Stimulated activated memory B cell treated with anti-CD40 and anti-IgM and Interleukin-4, amounts not matched to agents 10 μg/mL and 1 μg/mL and 100 μg/mL, for 72 hours (primary cell): ENCODE results near the gene TMEM14C.
A peak's percentile ranks its signal among the peaks of the same experiment; 100 is the strongest.
"Not testable (repeated sequence)": the region's sequence is repeated elsewhere in the genome, so short reads cannot be mapped to it uniquely, and the experiment has no call there.

ENCODE experiments used
- ATAC-seq: fragments of 150-1000 bp; cut with Tn5 transposase; 2 replicates; pipeline ENCODE4 v1.10.0; 2021
- H3K27ac Mint-ChIP-seq: one replicate; pipeline ENCODE4 v1.8.0; 2022; ENCODE audit warnings: mild to moderate bottlenecking, mixed read lengths
- H3K27me3 Mint-ChIP-seq: one replicate; pipeline ENCODE4 v1.8.0; 2022; ENCODE audit warnings: mixed read lengths
- H3K36me3 Mint-ChIP-seq: one replicate; pipeline ENCODE4 v1.8.0; 2022; ENCODE audit warnings: mixed read lengths
- H3K4me1 Mint-ChIP-seq: one replicate; pipeline ENCODE4 v1.8.0; 2022; ENCODE audit warnings: mixed read lengths
- H3K4me3 Mint-ChIP-seq: one replicate; pipeline ENCODE4 v1.8.0; 2022; ENCODE audit warnings: mild to moderate bottlenecking, moderate library complexity, mixed read lengths
- H3K9me3 Mint-ChIP-seq: one replicate; pipeline ENCODE4 v1.8.0; 2022; ENCODE audit warnings: mixed read lengths

TMEM14C gene

DNA sequence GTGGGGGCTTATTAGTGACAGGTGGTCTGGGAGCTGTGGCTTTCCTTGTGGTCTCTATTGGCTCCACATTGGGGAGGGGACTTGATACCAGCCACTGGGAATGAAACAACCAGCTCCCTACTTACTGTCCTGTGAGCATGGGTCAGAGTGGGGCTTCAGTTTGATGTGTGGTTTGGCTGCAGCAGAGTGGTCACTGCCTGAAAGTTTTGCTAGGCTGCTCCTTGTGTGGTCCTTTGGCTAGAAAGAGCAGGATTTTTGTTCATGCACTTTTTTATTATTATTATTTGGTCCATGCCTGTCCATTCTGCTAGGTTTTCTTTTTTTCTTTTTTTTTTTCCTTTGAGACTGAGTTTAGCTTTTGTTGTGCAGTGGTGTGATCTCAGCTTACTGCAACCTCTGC is 17.2 kb downstream of the TMEM14C start:
- no peak for ATAC-seq
- Mint-ChIP-seq H3K36me3 (no peaks in the 10 kb centered on the region), H3K27me3 (no peaks in the 10 kb centered on the region), H3K4me3 (no peak overlapping the region), H3K27ac (no peak overlapping the region), H3K9me3 (no peaks in the 10 kb centered on the region), H3K4me1 (no peaks in the 10 kb centered on the region)

DNA sequence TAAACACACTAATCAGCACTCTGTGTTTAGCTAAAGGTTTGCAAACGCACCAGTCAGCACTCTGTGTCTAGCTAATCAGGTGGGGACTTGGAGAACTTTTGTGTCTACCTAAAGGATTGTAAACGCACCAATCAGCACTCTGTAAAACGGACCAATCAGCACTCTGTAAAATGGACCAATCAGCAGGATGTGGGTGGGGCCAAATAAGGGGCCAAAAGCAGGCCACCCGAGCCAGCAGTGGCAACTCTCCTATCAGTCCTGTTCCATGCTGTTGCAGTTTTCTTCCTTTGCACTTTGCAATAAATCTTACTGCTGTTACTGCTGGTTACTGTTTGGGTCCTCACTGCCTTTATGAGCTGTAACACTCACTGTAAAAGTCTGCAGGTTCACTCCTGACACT is 18.8 kb downstream of the TMEM14C start:
- H3K9me3 Mint-ChIP-seq, H3K4me1 Mint-ChIP-seq, H3K36me3 Mint-ChIP-seq, H3K27ac Mint-ChIP-seq, H3K4me3 Mint-ChIP-seq, ATAC-seq, H3K27me3 Mint-ChIP-seq: not testable (repeated sequence)

DNA sequence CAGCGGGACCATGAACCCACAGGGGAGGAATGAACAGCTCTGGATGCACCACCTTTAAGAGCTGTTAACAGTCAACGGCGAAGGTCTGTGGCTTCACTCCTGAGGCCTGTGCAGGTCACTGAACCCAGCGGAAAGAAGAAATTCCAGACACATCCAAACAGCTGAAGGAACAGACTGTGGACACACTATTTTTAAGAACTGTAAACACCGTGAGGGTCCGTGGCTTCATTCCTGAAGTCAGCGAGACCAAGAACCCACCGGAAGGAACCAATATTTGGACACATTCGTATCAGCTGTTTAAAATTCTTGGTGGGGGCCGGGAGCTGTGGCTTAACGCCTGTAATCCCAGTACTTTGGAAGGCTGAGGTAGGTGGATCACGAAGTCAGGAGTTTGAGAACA is 19.4 kb downstream of the TMEM14C start:
- no peaks in the 10 kb centered on the region for H3K9me3 Mint-ChIP-seq
- H3K27ac Mint-ChIP-seq, result no peak overlapping the region
- no peaks in the 10 kb centered on the region for H3K36me3 Mint-ChIP-seq
- H3K27me3 Mint-ChIP-seq, result no peaks in the 10 kb centered on the region
- H3K4me1 Mint-ChIP-seq, result peaks cover 7% of the 10 kb centered on the region
- no peak for ATAC-seq
- H3K4me3 Mint-ChIP-seq, result no peak overlapping the region

DNA sequence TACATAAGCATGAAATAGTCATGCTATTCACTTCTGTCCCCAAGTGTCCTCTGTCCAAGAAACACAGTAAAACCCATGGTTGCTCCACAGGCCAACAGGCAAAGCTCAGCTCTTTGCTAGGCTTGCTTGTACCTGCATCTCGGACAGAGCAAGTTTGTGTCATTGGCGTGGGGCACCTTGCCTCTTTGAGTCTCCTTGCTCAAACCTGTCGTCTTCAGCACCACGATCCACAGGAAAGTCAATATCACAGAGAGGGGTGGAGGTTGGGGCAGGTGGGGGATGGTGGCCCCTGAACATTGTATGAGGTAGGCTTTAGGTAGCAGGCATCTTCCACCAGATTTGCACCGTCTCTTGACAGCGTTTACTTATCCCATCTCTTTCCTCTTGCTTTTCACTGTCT is 20.6 kb downstream of the TMEM14C start:
- peaks cover 7% of the 10 kb centered on the region for H3K4me1 Mint-ChIP-seq
- no peak for ATAC-seq
- no peaks in the 10 kb centered on the region for H3K36me3 Mint-ChIP-seq
- H3K4me3 Mint-ChIP-seq, result no peak overlapping the region
- no peak overlapping the region for H3K27ac Mint-ChIP-seq
- H3K27me3 Mint-ChIP-seq, result no peaks in the 10 kb centered on the region
- no peaks in the 10 kb centered on the region for H3K9me3 Mint-ChIP-seq

DNA sequence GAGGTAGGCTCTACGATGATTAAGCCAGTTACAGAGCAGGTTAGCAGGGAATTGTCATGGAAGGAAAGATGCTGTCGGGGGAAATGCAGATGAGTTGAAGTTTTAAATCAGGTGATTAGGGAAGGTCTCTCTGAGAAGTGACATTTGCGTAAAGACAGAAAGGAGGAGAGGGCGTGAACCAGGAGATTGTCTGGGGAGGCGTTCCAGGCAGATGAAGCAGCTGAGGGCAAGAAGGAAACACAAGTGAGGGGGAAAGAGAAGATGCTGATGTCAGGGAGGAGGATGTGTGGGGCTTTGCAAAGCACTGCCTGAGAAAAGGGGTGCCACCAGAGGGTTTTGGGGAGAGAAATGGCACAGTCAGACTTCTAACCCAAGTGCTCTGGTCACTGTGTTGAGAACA is 22.2 kb downstream of the TMEM14C start:
- no peak overlapping the region for H3K4me3 Mint-ChIP-seq
- no peaks in the 10 kb centered on the region for H3K9me3 Mint-ChIP-seq
- no peaks in the 10 kb centered on the region for H3K36me3 Mint-ChIP-seq
- no peak overlapping the region for H3K27ac Mint-ChIP-seq
- no peaks in the 10 kb centered on the region for H3K27me3 Mint-ChIP-seq
- ATAC-seq, result no peak
- H3K4me1 Mint-ChIP-seq, result peaks cover 17% of the 10 kb centered on the region

DNA sequence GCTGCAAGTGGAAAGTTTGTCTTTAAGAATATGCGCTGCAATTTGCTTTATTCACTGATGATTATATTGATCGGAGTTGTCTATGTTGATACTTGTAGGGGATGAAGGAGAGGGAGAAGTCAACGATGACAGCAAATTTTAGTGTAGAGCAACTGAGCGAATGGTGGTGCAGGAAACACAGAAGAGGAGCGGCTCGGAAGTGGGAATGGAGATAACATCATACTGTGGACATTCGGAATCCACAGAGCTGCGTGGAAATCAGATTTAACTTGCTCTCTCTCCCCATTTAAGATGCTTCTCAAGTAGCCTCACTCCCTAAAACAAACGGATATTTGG is 24.0 kb downstream of the TMEM14C start:
- no peak for ATAC-seq

DNA sequence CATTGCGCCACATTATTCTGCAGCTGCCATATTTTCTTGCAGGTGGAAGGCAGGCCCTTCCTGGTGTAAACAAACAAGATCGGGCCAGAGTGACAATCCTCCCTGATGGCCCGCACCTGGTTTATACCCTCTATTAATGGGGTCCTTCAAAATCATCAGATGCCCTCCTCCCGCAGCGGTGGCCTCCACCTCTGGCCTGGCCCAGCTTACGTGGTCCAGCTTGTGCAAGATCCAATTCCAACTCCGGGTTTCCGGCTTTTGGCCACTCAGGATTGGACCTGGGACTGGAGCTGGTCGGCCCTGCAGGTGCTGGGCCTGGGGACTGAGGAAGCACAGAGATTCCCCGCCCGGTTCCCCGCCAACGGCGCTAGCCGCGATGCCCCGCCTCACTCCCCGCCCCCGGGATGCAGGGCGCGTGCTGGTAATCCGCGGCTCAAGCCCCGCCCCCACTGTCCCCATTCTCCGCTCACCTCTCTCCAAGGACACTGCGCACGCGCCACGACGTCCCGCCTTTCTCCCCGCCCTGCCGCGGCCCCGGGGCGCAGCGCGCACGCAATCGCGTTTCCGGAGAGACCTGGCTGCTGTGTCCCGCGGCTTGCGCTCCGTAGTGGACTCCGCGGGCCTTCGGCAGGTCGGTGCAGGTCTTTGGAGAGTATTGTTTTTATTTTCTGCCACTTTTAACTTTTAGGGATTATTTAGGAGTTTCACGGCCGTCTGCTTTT is 24.5 kb downstream of the TMEM14C start, which contains the start of gene TMEM14B:
Gene TMEM14B, plus strand, starts transcription at position 555 of the 722 bp plus-strand sequence. CDS start 1,441 bp downstream, outside the sequence.
- Mint-ChIP-seq H3K36me3 (peaks cover 10% of the 10 kb centered on the region), H3K4me3 (peak within 1 kb of the TSS; percentile 90), H3K27ac (peak within 1 kb of the TSS; percentile 87), H3K4me1 (peaks cover 37% of the 10 kb centered on the region), H3K27me3 (no peaks in the 10 kb centered on the region), H3K9me3 (no peaks in the 10 kb centered on the region)
- peak; percentile 99 for ATAC-seq

More for the DNA sequence above, 24.0 kb downstream of the TMEM14C start:
- H3K27ac Mint-ChIP-seq, result peak overlapping the region; percentile 87
- H3K36me3 Mint-ChIP-seq, result peaks cover 6% of the 10 kb centered on the region
- H3K4me1 Mint-ChIP-seq, result peaks cover 33% of the 10 kb centered on the region
- H3K4me3 Mint-ChIP-seq, result peak overlapping the region; percentile 90
- H3K9me3 Mint-ChIP-seq, result no peaks in the 10 kb centered on the region
- H3K27me3 Mint-ChIP-seq, result no peaks in the 10 kb centered on the region

DNA sequence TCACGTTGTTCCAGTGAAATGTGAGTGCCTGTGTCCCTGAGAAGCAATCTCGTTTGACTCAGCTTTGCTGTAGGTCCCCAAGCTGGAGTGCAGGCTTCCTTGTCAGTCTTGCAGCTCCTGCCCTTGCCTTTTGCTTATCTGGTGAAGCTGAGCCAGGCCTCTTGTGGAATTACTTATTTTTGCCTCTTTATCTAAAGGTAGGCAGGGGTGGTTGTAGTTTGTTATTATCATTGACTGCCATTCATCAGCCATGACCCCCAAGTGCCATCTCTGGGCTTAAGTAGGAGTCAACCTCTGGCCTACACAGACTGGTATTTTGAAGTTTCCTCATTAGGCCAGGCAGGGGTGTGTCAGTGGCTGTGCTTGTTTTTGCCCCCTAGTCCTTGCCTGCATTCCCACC is 26.9 kb downstream of the TMEM14C start:
- Mint-ChIP-seq H3K4me1 (peaks cover 43% of the 10 kb centered on the region), H3K27me3 (no peaks in the 10 kb centered on the region), H3K27ac (no peak overlapping the region), H3K4me3 (no peak overlapping the region), H3K36me3 (peaks cover 27% of the 10 kb centered on the region), H3K9me3 (no peaks in the 10 kb centered on the region)
- ATAC-seq, result no peak

DNA sequence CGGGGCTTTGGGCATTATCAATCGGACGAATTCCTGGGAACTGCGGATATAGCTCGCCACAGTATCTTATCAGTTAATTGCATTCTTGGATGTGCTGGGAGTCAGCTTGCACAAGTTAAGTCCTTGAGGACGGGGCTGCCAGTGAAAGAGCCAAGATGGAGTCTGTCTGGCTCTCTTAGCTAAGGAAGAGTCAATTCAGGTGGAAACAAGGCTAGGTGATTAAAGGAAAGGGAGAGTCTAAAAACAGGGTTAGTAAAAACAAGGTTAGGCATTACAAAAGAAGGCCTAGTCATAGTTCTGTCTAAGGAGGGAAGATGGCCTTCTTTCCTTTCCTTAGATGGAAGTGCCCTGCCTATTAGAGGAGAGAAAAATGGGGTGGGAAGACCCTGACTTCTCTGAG is 27.7 kb downstream of the TMEM14C start:
- peaks cover 48% of the 10 kb centered on the region for H3K4me1 Mint-ChIP-seq
- not testable (repeated sequence) for ATAC-seq, H3K27me3 Mint-ChIP-seq, H3K9me3 Mint-ChIP-seq, H3K27ac Mint-ChIP-seq, H3K4me3 Mint-ChIP-seq
- H3K36me3 Mint-ChIP-seq, result peaks cover 35% of the 10 kb centered on the region

DNA sequence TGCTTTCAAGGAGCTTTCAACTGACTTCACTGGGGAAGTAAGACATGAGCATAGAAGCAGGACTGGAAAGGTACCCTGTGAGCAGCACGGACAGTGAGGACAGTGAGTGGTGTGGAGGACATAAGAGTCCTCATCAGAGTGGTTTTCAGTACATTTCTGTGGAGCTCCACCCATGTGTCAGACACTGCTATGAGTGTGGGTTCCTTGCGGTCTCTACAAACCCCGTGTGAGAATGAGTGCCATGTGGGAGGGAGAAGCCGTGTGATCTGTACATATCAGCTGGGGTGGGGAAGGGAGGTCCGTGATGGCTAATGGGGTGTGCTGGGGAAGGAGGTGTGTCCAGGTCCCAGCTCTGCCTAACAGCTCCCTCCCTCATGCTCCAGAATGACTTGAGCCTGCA is 28.9 kb downstream of the TMEM14C start:
- not testable (repeated sequence) for ATAC-seq, H3K9me3 Mint-ChIP-seq, H3K4me3 Mint-ChIP-seq, H3K27ac Mint-ChIP-seq, H3K27me3 Mint-ChIP-seq
- Mint-ChIP-seq H3K4me1 (peaks cover 55% of the 10 kb centered on the region), H3K36me3 (peaks cover 45% of the 10 kb centered on the region)

DNA sequence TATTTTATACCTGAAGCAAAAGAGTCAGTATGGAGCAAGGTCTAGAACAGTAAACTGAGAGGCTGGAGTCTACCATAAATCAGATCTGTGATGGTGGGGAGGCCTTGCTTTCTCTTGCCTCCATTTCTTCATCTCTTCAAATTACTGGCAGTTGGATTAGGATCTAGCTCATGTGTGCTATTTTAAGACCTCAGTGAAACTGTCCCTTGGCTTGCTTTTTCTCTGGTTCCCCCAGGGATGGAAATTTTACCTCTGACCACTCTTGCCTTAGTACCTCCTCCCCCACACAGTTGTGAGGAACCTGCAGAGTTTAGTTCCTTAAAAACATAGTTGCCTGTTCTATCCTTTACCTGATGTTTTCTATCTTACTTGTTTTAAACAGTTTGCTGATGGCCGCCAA is 33.2 kb downstream of the TMEM14C start:
- Mint-ChIP-seq H3K27ac (peak overlapping the region; percentile 68), H3K36me3 (peaks cover 68% of the 10 kb centered on the region)

DNA sequence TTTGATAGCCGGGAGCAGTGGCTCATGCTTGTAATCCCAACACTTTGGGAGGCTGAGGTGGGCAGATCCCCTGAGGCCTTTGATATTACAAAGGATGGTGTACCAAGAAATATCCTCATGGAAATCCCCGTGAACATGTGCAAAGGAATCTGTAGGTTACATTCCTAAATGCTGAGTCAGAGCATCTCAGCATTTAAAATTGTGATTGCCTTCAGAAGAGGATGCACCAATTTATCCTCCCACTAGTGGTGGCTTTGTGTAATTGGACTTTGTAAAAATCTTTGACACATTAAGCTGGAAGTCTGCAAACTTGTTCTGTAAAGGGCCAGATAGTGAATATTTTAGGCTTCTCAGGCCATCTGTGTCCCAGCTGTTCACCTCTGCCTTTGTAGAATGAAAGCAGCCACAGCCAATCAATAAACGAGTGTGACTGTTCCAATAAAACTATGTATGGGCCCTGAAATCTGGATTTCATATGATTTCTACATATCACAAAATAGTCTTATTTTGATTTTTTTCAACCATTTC is 36.5 kb downstream of the TMEM14C start:
- no peaks in the 10 kb centered on the region for H3K9me3 Mint-ChIP-seq
- ATAC-seq, result no peak
- peaks cover 18% of the 10 kb centered on the region for H3K4me1 Mint-ChIP-seq
- H3K27me3 Mint-ChIP-seq, result no peaks in the 10 kb centered on the region
- H3K4me3 Mint-ChIP-seq, result no peak overlapping the region
- H3K36me3 Mint-ChIP-seq, result peaks cover 53% of the 10 kb centered on the region
- no peak overlapping the region for H3K27ac Mint-ChIP-seq

More for the DNA sequence above, 33.2 kb downstream of the TMEM14C start:
- ATAC-seq, result no peak
- Mint-ChIP-seq H3K4me3 (no peak overlapping the region), H3K27me3 (no peaks in the 10 kb centered on the region), H3K9me3 (no peaks in the 10 kb centered on the region), H3K4me1 (peaks cover 32% of the 10 kb centered on the region)

DNA sequence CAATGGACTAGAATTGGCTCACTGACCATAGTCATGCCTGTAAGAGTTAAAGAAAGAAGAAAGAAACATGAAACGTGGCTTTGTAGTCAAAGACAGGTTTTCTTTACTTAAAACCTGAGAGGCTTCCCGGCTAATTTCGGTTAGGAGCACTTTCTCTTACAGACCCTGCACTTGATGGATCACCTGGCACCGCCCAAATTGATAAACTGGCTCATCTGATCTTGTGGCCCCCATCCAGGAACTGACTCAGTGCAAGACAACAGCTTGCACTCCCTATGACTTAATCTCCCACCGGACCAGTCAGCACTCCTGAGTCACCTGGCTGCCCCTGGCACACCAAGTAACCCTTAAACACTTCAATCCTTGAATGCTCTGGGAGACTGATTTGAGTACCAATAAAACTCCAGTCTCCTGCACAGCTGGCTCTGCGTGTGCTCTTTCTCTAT is 37.0 kb downstream of the TMEM14C start:
- no peak for ATAC-seq
- H3K36me3 Mint-ChIP-seq, result peaks cover 48% of the 10 kb centered on the region
- H3K27me3 Mint-ChIP-seq, result no peaks in the 10 kb centered on the region
- H3K27ac Mint-ChIP-seq, result peak overlapping the region; percentile 8
- H3K9me3 Mint-ChIP-seq, result no peaks in the 10 kb centered on the region
- H3K4me3 Mint-ChIP-seq, result no peak overlapping the region
- H3K4me1 Mint-ChIP-seq, result peaks cover 15% of the 10 kb centered on the region

DNA sequence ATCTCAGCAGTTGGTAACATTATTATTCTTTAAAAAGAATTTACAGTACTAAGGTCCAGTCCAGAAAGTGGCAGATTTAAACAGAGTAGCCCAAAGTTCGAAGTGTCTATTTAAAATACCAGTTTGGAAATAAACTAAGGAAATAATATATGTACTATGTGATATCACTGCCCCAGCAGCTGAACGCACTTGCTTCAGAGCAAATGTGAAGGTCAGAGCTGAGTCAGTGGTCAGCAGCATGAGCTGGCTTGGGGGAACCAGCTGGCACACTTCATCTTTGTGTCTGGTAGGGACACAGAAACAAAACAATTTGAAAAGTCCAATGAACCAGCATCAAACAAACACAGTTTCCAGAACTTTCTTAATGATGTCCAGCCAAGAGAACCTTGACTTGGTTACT is 40.1 kb downstream of the TMEM14C start:
- H3K9me3 Mint-ChIP-seq, result no peaks in the 10 kb centered on the region
- no peaks in the 10 kb centered on the region for H3K4me1 Mint-ChIP-seq
- H3K27ac Mint-ChIP-seq, result no peak overlapping the region
- H3K4me3 Mint-ChIP-seq, result no peak overlapping the region
- peaks cover 48% of the 10 kb centered on the region for H3K36me3 Mint-ChIP-seq
- no peak for ATAC-seq
- H3K27me3 Mint-ChIP-seq, result no peaks in the 10 kb centered on the region

DNA sequence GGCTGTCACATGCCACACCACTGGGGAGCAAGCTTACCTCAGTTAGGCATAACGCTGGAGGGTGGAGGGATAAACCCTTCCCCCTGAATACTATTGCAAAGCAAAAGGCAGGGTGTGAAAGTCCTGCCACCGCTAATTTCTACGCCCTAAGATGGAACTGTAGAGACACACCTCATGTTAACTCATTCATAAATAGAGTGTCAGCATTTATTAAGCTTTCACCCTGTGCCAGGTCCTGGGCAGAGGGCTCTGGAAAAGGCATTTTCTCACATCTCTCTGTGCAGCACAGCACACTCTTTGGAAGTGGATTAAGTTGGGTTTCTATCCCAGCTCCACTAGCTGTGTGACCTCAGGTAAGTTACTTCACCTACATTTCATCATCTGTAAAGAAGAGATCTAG is 46.5 kb downstream of the TMEM14C start:
- Mint-ChIP-seq H3K9me3 (no peaks in the 10 kb centered on the region), H3K4me1 (no peaks in the 10 kb centered on the region), H3K27ac (no peak overlapping the region), H3K36me3 (peaks cover 38% of the 10 kb centered on the region), H3K27me3 (no peaks in the 10 kb centered on the region), H3K4me3 (no peak overlapping the region)
- no peak for ATAC-seq

DNA sequence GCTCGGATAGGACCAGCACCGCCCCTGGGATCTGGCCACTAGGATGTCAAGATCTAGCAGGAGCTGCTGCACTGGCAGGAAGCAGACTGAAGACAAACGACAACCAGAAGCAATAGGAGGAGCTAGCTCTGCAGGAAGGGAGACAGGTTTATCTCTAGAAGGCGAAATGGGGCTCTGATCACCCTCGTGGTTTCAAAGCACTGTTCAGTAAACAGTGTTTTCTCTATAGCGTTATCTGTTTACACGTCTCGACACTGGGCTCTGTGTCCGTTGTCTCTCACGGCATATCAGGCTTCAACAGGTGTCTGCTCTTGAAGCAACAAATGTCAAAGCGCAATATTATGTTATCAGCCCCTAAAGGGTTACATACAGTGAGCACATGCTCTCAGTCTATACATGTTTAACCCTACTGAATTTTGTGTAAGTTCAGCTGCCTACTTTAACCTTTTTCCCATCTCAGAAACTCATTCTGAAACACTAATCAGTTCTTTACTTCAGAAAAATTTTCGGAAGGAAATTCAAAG is 48.6 kb downstream of the TMEM14C start:
- peaks cover 41% of the 10 kb centered on the region for H3K36me3 Mint-ChIP-seq
- no peaks in the 10 kb centered on the region for H3K9me3 Mint-ChIP-seq
- no peaks in the 10 kb centered on the region for H3K27me3 Mint-ChIP-seq
- no peak overlapping the region for H3K27ac Mint-ChIP-seq
- H3K4me3 Mint-ChIP-seq, result no peak overlapping the region
- no peaks in the 10 kb centered on the region for H3K4me1 Mint-ChIP-seq
- ATAC-seq, result no peak
